ENCODE results near the gene ZNF239. TPM values are rescaled to one million over a fixed set of nuclear protein-coding genes. Genes with fewer than 3 reads are reported as not detected.
"Not testable (repeated sequence)": the region's sequence is repeated elsewhere in the genome, so short reads cannot be mapped to it uniquely, and the experiment has no call there.

Gene ZNF239
- total and polyA plus RNA-seq, 2 donors (not counting 1 experiment from before 2014, with no cell fraction given), result 3.8 to 7.8 TPM

DNA sequence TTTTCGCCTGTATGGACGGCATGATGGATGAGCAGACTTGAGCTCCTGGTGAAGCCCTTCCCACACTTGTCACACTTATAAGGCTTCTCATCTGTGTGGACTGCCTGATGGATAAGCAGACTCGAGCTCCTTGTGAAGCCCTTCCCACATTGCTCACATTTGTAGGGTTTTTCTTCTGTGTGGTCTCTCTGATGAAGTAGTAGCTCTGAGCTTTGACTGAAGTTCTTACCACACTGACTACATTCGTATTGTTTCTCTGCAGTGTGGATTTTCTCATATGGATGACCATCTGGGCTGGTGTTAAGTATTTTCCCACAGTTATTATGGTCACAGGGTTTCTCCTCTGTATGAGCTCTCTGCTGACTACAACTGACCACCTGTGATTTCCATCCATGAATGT is 17.2 kb downstream of the ZNF239 start:
- Histone ChIP-seq H3K27ac (ENCODE audit: insufficient read depth, low read length) (no peak overlapping the region), H3K9ac (ENCODE audit: insufficient read depth, low read length) (no peak overlapping the region), H3K4me1 (ENCODE audit: control insufficient read depth, extremely low read depth, insufficient read depth, low read length) (no peaks in the 10 kb centered on the region), H3K79me2 (ENCODE audit: control insufficient read depth, insufficient read depth, low read length) (no peaks in the 10 kb centered on the region), H2AFZ (ENCODE audit: low read length) (no peak overlapping the region), H3K4me2 (ENCODE audit: extremely low read depth, insufficient read depth, low read length) (no peak overlapping the region), H3K9me3 (ENCODE audit: control insufficient read depth, insufficient read depth, low read depth, low read length) (peaks cover 3% of the 10 kb centered on the region), H4K20me1 (ENCODE audit: control insufficient read depth, extremely low read depth, insufficient read depth, low read length) (no peaks in the 10 kb centered on the region), H3K4me3 (replicated peaks in 1 of 4; ENCODE audit: control extremely low read depth in 1 of 4, insufficient read depth in 1 of 4, low read depth in 3 of 4, low read length in 4 of 4) (no peak overlapping the region), H3K27me3 (ENCODE audit: control insufficient read depth, insufficient read depth, low read length) (no peaks in the 10 kb centered on the region), H3K36me3 (ENCODE audit: control insufficient read depth, insufficient read depth, low read length) (no peaks in the 10 kb centered on the region)
- no peak for TF ChIP-seq CTCF (conservative IDR thresholded peaks at IDR 0.05 in 1 of 2, IDR thresholded peaks at IDR 0.05 in 1 of 2; ENCODE audit: low read depth in 1 of 2, low read length in 2 of 2)
- DNase-seq (ENCODE audit: low read depth in 2 of 2), result no peak

GRCh38 chr10:43543746-43544145 is 30.7 kb downstream of the ZNF239 start:
- not testable (repeated sequence) for H3K9me3 ChIP-seq (ENCODE audit: control insufficient read depth, insufficient read depth, low read depth, low read length); H3K27ac ChIP-seq (ENCODE audit: insufficient read depth, low read length); H3K79me2 ChIP-seq (ENCODE audit: control insufficient read depth, insufficient read depth, low read length); H3K9ac ChIP-seq (ENCODE audit: insufficient read depth, low read length); H3K27me3 ChIP-seq (ENCODE audit: control insufficient read depth, insufficient read depth, low read length); H4K20me1 ChIP-seq (ENCODE audit: control insufficient read depth, extremely low read depth, insufficient read depth, low read length); H2AFZ ChIP-seq (ENCODE audit: low read length); H3K4me2 ChIP-seq (ENCODE audit: extremely low read depth, insufficient read depth, low read length); DNase-seq (ENCODE audit: low read depth in 2 of 2); H3K4me3 ChIP-seq (replicated peaks in 1 of 4; ENCODE audit: control extremely low read depth in 1 of 4, insufficient read depth in 1 of 4, low read depth in 3 of 4, low read length in 4 of 4); H3K36me3 ChIP-seq (ENCODE audit: control insufficient read depth, insufficient read depth, low read length); H3K4me1 ChIP-seq (ENCODE audit: control insufficient read depth, extremely low read depth, insufficient read depth, low read length)

- H3K79me2 ChIP-seq (ENCODE audit: control insufficient read depth, insufficient read depth, low read length), result no peaks in the 10 kb centered on the region
- H3K36me3 ChIP-seq (ENCODE audit: control insufficient read depth, insufficient read depth, low read length), result no peaks in the 10 kb centered on the region
- no peak overlapping the region for H3K4me2 ChIP-seq (ENCODE audit: extremely low read depth, insufficient read depth, low read length)
- TF ChIP-seq EZH2 (IDR thresholded peaks at IDR 0.05; ENCODE audit: low read length, missing control alignments) (no peak), CTCF (conservative IDR thresholded peaks at IDR 0.05 in 1 of 2, IDR thresholded peaks at IDR 0.05 in 1 of 2; ENCODE audit: low read depth in 1 of 2, low read length in 2 of 2) (no peak)
- H3K9ac ChIP-seq (ENCODE audit: insufficient read depth, low read length), result no peak overlapping the region
- no peaks in the 10 kb centered on the region for H3K4me1 ChIP-seq (ENCODE audit: control insufficient read depth, extremely low read depth, insufficient read depth, low read length)
- H3K27ac ChIP-seq (ENCODE audit: insufficient read depth, low read length), result no peak overlapping the region
- no peaks in the 10 kb centered on the region for H4K20me1 ChIP-seq (ENCODE audit: control insufficient read depth, extremely low read depth, insufficient read depth, low read length)
- no peak overlapping the region for H3K4me3 ChIP-seq (replicated peaks in 1 of 4; ENCODE audit: control extremely low read depth in 1 of 4, insufficient read depth in 1 of 4, low read depth in 3 of 4, low read length in 4 of 4)
- peak in 1 of 2 donors; percentile 0 for DNase-seq (ENCODE audit: low read depth in 2 of 2)
- H3K27me3 ChIP-seq (ENCODE audit: control insufficient read depth, insufficient read depth, low read length), result no peaks in the 10 kb centered on the region
- no peak overlapping the region for H2AFZ ChIP-seq (ENCODE audit: low read length)
- H3K9me3 ChIP-seq (ENCODE audit: control insufficient read depth, insufficient read depth, low read depth, low read length), result no peaks in the 10 kb centered on the region
Observed at GRCh38 chr10:43524434-43525247, 49.8 kb downstream of the ZNF239 start.

Other genes with a start within 250 kb of the ZNF239 start
- not detected in 2 replicates for gene FXYD4, start 203.0 kb downstream of the ZNF239 start, total RNA-seq
- gene FXYD4, start 203.0 kb downstream of the ZNF239 start, polyA plus RNA-seq, result not detected in 2 replicates
- gene HNRNPF, start 165.4 kb downstream of the ZNF239 start, total RNA-seq, result 217 and 293 TPM in 2 replicates
- 203 and 228 TPM in 2 replicates for gene HNRNPF, start 165.4 kb downstream of the ZNF239 start, polyA plus RNA-seq
- 3.3 and 4.0 TPM in 2 replicates for gene ZNF487, start 137.5 kb downstream of the ZNF239 start, total RNA-seq
- 2.6 and 4.0 TPM in 2 replicates for gene ZNF487, start 137.5 kb downstream of the ZNF239 start, polyA plus RNA-seq
- gene ZNF485, start 31.8 kb upstream of the ZNF239 start, total RNA-seq, result 3.3 and 3.5 TPM in 2 replicates
- gene ZNF485, start 31.8 kb upstream of the ZNF239 start, polyA plus RNA-seq, result 1.4 and 1.8 TPM in 2 replicates
- gene ZNF32, start 74.3 kb upstream of the ZNF239 start, total RNA-seq, result 60.1 and 61.9 TPM in 2 replicates
- gene ZNF32, start 74.3 kb upstream of the ZNF239 start, polyA plus RNA-seq, result 30.6 and 31.2 TPM in 2 replicates